ENCODE measurements around the gene FYN.
"Not testable (repeated sequence)": the region's sequence is repeated elsewhere in the genome, so short reads cannot be mapped to it uniquely, and the experiment has no call there.

FYN gene

GRCh38 chr6:111850295-111850937 lies 22.8 kb downstream of the FYN start:
- no peak for DNase-seq

DNA sequence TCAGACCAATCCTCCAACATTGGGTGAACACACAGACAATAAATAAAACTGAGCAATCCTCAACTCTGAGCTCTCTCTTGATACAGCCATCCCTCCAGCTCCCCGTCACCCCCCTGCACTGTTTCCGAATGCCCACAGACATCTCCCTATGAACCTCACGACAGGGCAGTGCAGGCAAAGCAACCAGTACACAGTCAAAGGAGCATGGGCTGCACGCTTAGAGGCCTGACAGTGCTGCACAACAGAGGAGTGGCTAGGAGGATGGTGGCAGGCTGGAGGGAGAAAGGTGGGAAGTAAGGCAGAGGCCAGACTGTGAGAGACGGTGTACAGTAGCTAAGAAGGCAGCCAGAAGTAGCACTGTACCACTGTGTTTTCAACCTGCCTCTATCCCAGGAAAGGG lies 24.0 kb downstream of the FYN start:
- no peak for DNase-seq

GRCh38 chr6:111848262-111848812 lies 24.9 kb downstream of the FYN start:
- DNase-seq, result no peak

DNA sequence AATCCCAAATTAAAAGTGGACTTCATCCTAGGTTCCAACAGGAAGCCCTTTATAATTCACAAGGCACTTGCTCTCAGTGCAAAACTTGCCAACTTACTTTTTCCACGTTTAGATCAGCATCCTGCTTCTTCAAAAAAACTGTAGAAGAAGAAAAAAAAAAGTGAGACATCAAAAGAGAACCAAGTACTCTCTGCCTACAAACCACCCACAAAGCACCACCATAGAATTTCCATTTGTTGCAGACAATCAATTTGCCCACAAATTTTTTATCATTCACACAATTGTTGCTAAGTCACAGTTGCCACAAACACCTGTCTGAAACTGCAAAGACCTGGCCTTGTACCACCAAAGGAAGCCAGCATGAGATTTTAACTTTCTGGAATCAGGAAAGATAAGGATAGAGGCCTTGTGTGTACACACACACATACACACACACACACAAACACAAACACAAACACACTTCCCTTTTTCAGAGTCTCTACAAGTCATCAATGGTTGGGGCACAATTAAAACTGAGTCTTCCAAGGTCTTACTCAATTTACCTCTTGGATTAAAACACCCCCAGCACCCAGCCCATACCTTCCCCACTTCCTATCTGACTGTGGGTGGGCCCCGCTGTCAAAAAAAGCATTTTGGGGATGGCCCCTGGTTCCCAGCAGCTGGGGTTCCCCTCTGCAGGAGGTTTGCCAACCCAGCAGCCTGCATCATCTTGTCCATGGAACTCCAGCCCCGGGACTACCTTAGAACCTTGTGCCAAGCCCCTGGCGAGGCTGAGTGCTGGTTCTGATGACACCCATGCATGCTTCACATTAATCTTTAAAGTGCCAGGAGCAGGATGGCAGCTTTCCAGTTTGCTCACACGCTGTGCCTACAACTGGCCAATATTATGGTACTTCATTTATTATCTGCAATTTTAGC lies 26.5 kb downstream of the FYN start:
- DNase-seq, result no peak

DNA sequence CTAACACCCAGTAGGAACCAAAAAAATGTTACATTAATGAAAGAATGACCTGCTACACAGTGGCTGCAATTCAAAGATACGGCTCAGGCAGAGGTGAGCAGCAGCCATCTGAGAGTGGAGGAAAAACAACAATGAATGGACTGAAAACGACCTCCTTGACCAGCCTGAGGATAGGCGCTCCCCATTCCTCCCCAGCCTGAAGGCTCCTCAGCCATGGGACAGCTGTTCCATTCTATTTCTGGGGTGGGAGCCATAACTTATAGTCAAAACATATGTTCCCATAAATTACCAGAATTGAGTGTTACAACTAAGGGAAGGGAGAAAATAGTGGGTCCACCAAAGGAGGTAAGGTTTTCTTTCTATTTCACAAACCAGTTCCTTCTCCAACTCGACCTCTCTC lies 27.2 kb downstream of the FYN start:
- DNase-seq, result no peak

DNA sequence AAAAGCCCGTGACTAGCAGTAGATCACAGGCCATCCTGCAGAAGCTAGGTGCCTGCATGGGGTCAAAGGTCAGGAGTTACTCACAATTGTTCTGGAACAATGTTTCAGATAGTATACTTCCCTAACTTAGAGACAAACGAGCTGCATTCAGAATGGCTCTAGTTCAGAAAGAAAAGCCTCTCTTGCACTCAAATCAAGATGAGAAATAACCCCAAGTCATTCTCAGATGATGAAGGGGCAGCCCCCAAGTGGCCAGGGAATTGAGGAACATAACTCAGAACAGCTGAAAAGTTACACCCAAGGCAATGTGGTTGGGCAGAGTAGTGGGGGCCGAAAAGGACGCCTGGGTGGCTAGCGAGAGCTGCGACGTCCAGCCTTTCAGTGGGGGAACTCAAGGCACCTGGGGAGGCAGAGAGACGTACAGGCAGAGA lies 27.8 kb downstream of the FYN start:
- DNase-seq, result peak; percentile 70 to 84

DNA sequence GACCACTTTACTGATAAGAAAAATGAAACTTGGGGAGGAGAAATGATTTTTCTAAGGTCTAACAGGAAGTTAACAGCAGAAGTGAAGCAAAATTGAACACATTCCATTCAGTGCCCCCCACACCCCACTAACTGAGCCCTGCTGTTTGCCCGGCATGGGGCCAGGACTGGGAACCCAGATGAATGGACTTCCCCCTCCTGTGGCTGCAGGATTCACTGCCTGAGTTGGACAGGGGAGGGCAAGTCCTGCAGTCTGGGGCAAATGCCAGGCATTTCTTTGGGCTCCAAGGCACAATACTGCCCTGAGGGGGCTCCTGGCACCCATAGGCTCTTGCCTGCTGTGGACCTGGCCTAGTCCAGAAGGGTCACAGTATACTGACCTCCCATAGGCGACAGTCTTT lies 28.3 kb downstream of the FYN start:
- no peak for DNase-seq

DNA sequence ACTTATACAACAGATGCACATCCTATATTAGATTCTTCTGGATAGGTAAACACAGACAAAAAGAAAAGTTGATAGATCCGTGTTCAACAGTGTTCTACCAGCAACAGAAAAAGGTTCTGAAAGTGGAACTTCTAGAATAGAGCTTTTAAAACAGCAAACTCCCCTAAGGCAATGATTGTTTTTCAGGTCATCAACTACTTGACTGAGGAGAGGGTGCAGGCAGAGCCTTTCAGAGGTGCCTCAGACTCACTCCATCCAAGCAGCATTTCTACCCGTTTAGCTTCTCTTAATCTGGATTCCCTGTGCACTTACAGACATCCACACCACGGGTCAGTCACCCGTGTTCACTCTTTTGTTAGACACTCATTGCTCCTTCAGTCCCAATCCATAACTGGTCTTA lies 28.9 kb downstream of the FYN start:
- DNase-seq, result no peak

DNA sequence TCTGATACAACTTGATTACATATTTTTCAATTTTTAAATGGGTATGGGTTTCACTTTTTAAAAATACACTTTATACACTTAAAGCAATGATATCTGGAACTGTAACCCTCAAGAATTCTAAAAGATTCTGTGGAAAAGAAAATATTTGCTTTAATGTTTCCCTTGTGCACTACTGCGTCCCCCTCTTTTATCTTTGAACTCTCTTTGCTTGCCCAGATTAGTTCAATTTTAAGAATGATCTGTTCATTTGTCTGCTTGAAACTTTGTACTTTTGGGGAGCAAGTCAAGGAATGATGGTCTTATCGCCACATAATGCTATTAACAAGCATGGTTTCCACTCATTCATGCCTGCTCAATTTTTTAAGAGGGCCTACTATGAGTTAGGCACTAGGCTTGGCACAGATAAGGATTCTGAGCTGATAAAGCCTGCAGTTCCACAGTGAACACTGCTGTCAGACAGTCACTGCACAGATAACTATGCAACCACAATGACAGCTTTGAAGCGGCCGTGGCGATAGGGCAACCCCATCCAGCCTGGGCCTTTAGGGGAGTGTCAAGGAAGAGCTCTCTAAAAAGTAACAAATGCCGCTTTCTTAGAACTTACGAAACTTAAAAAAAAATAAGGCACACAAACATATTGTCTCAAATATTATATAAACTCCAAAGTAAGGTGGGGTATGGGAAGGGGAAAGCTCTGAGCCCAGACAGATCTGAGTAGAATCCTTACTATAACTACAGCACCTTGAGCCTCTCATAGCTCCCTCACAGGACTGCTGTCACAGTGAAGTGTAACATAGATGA lies 29.7 kb downstream of the FYN start:
- DNase-seq, result no peak

DNA sequence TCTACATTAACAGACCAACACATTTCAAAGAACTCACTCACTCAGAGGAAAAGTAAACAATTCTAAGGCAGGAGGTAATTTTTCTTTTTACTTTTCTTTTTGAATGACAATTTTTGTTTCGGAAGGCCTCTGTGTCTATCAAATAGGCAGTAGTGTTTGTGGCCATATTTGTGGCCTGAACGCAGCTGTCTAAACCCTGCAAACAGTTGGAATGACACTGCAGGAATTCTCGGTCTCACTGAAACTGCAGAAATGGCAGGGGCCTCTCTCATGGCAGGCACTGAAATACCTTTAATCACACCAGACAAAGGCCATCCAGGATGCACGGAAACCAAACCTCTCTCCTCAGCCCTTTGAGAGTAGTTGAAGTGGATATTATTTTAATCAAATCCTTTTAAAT lies 30.4 kb downstream of the FYN start:
- DNase-seq, result no peak

- DNase-seq, result no peak
Observed at GRCh38 chr6:111842271-111842822, 30.9 kb downstream of the FYN start.

GRCh38 chr6:111841822-111842221 lies 31.4 kb downstream of the FYN start:
- peak; percentile 66 to 67 for DNase-seq

- no peak for DNase-seq
Observed at GRCh38 chr6:111840803-111841202, 32.4 kb downstream of the FYN start.

GRCh38 chr6:111838749-111839484 lies 34.3 kb downstream of the FYN start:
- no peak for DNase-seq

- no peak for DNase-seq
Observed at GRCh38 chr6:111837641-111838500, 35.4 kb downstream of the FYN start.

- DNase-seq, result no peak
Observed at GRCh38 chr6:111837007-111837406, 36.2 kb downstream of the FYN start.

GRCh38 chr6:111835807-111836206 lies 37.4 kb downstream of the FYN start:
- no peak for DNase-seq

- DNase-seq, result not testable (repeated sequence)
Observed at GRCh38 chr6:111835398-111835797, 37.9 kb downstream of the FYN start.

DNA sequence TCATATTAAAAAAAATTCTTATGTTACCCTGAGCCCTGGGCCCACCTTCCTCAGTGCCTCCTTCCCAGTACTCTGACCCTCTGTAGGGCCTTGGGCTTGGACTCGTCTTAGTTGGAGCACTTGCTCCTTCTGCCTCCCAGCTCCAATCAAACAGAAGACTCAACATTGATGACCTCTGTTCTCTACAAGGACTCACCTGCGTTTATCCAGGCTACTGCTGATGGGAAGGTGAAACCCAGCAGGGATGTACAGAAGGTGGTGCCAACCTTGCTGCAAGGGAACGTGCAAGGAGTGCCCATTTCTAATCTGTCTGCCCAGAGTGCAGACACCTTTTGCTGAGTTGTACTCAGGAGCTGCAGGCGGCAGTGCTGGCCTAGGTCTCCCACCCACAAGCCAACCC lies 38.9 kb downstream of the FYN start:
- no peak for DNase-seq

DNA sequence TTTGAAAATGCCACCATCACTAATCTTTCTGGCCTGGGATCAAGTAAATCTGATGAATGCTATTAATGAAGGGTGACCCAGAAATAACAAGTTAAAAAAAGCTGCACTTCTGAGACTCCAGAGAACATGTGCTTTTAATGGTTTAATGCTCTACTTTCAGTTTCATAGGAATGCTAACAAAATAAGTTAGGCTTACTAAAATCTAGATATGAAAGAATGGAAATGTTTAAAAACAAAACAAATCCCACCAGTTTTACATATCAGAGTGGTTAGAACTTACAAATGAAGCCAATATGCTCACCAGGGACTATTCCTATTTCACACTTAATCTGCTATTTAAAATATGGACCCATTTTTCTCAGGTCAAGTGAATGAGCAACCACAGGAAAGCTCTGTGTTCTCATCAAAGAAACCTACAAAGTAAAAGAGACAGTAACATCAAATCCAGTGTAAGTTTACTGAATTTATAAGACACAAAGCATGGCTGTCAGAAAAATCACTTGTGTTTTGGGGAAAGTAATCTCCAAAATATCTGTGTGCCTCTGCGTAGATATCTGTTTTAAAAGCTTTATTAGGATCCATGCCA lies 40.3 kb downstream of the FYN start:
- no peak for DNase-seq

DNA sequence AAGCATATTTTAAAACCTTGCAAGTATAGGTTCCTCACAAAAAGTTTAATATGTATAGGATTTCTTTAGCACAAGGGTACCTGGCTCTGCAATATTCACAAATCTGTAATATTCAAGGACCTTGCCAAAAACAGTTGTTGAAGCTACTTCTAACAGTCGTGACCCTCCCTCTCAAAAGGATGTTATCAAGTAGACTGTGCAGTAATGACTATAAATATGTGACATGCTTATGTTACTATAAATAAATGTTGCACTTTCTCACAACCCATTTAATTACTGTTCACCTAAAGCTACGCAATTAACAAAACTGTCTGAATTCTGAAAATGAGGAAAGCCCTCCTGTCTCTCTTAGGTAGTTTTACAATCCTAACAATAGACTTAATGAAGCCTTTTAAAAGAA lies 41.8 kb downstream of the FYN start:
- no peak for DNase-seq
